HG03280 (cell line): ENCODE measurements around the gene CRAMP1.

ENCODE experiments used
- ATAC-seq: cut with Tn5 transposase; IDR thresholded peaks from one replicate; pipeline ENCODE4 v1.9.1; 2021; ENCODE audit warnings: mild to moderate bottlenecking, moderate library complexity; ENCODE audit not compliant: unreplicated experiment

The CRAMP1 gene

GRCh38 chr16:1631230-1631629 lies 19.1 kb downstream of the CRAMP1 start:
- no peak for ATAC-seq

GRCh38 chr16:1631931-1632637 lies 19.9 kb downstream of the CRAMP1 start:
- ATAC-seq: no peak

GRCh38 chr16:1632638-1632970 lies 20.4 kb downstream of the CRAMP1 start:
- ATAC-seq: no peak

- ATAC-seq: no peak
Measured at GRCh38 chr16:1633310-1633709, 21.1 kb downstream of the CRAMP1 start.

- ATAC-seq: no peak
Measured at GRCh38 chr16:1634541-1634940, 22.4 kb downstream of the CRAMP1 start.

- no peak for ATAC-seq
Measured at GRCh38 chr16:1635070-1635469, 22.9 kb downstream of the CRAMP1 start.

- ATAC-seq: no peak
Measured at GRCh38 chr16:1637526-1637925, 25.4 kb downstream of the CRAMP1 start.

GRCh38 chr16:1638757-1639156 lies 26.6 kb downstream of the CRAMP1 start:
- ATAC-seq: no peak

- ATAC-seq: no peak
Measured at GRCh38 chr16:1639282-1639681, 27.1 kb downstream of the CRAMP1 start.

GRCh38 chr16:1639860-1640259 lies 27.7 kb downstream of the CRAMP1 start:
- ATAC-seq: no peak

- no peak for ATAC-seq
Measured at GRCh38 chr16:1640261-1640941, 28.2 kb downstream of the CRAMP1 start.

GRCh38 chr16:1641261-1641660 lies 29.1 kb downstream of the CRAMP1 start:
- no peak for ATAC-seq

GRCh38 chr16:1642148-1642547 lies 30.0 kb downstream of the CRAMP1 start:
- ATAC-seq: no peak

GRCh38 chr16:1642753-1643152 lies 30.6 kb downstream of the CRAMP1 start:
- no peak for ATAC-seq

- no peak for ATAC-seq
Measured at GRCh38 chr16:1643521-1643920, 31.4 kb downstream of the CRAMP1 start.

GRCh38 chr16:1645914-1646525 lies 33.9 kb downstream of the CRAMP1 start:
- ATAC-seq: no peak

- ATAC-seq: no peak
Measured at GRCh38 chr16:1647856-1648255, 35.7 kb downstream of the CRAMP1 start.

GRCh38 chr16:1650131-1650530 lies 38.0 kb downstream of the CRAMP1 start:
- ATAC-seq: no peak

GRCh38 chr16:1651094-1651973 lies 39.2 kb downstream of the CRAMP1 start:
- no peak for ATAC-seq

- no peak for ATAC-seq
Measured at GRCh38 chr16:1651974-1652312, 39.8 kb downstream of the CRAMP1 start.

- ATAC-seq: no peak
Measured at GRCh38 chr16:1653023-1653422, 40.9 kb downstream of the CRAMP1 start.
